ENCODE results near the gene CYTIP. TPM values are rescaled to one million over a fixed set of nuclear protein-coding genes. Genes with fewer than 3 reads are reported as not detected.
"Not testable (repeated sequence)": the region's sequence is repeated elsewhere in the genome, so short reads cannot be mapped to it uniquely, and the experiment has no call there.

CYTIP gene
- total RNA-seq, 1 donor from 2014 or later, result not detected

GRCh38 chr2:157426477-157426994 lies 17.4 kb downstream of the CYTIP start:
- DNase-seq (ENCODE audit: low read depth in 2 of 2), result no peak

DNA sequence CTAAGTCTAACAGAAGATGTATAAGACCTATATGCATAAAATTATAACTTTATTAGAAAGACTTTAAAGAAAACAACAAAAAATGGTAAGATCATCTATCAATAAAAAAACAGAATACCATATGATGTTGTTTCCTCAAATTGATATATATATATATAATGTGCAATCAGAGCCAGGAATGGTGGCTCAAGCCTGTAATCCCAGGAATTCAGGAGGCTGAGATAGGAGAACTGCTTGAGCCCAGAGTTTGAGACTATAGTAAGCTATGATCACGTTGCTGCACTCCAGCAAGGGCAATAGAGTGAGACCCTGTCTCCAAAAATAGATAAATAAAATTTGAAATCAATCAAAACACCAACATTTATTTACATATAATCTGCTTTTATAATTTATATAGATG lies 19.5 kb downstream of the CYTIP start:
- no peak for DNase-seq (ENCODE audit: low read depth in 2 of 2)

DNA sequence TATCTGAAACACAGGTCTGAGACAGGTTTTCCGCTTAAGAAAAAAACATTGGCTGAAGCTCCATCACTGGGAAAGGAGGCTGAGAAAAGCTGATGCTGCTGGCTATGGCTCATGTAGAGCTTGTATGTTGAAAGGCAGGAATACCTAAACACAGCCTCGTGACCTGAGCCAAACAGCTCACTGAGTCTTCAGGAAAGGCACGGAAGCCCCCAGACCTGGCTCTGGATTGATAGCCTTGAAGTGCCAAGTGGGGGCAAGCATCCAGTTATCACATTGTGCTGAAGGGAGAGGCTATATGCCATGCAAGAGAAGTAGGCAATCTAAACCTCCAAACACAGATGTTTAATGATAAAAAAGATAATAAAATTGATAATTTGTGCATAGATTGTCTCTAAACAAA lies 21.9 kb downstream of the CYTIP start:
- no peak for DNase-seq (ENCODE audit: low read depth in 2 of 2)

- no peak for DNase-seq (ENCODE audit: low read depth in 2 of 2)
These were observed 22.5 kb downstream of the CYTIP start for GRCh38 chr2:157421331-157421944.

- no peak for DNase-seq (ENCODE audit: low read depth in 2 of 2)
These were observed 23.0 kb downstream of the CYTIP start for GRCh38 chr2:157420771-157421323.

GRCh38 chr2:157419031-157419575 lies 24.8 kb downstream of the CYTIP start:
- no peak for DNase-seq (ENCODE audit: low read depth in 2 of 2)

GRCh38 chr2:157418239-157418641 lies 25.6 kb downstream of the CYTIP start:
- no peak for DNase-seq (ENCODE audit: low read depth in 2 of 2)

- DNase-seq (ENCODE audit: low read depth in 2 of 2), result no peak
These were observed 28.2 kb downstream of the CYTIP start for GRCh38 chr2:157415591-157416101.

DNA sequence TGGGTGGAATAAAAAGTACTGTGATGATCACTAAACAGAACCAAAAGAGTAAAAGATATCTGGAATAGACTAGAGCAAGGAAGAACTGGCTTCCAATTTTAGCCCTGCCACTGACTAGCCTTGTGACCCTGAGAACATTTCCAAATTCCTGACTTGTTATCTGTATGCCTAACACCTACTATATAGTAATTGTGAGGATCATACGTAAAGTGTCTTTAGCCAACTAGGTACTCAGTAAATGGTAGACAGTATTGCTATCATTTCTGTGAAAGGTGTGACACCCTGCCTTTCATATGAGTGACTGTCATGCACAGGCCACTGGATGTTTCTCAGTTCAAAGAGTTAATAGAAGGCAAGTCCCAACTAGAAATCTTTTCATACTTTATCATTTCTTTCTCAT lies 29.8 kb downstream of the CYTIP start:
- no peak for DNase-seq (ENCODE audit: low read depth in 2 of 2)

- no peak for DNase-seq (ENCODE audit: low read depth in 2 of 2)
These were observed 30.4 kb downstream of the CYTIP start for GRCh38 chr2:157413326-157414035.

GRCh38 chr2:157411624-157412336 lies 32.1 kb downstream of the CYTIP start:
- DNase-seq (ENCODE audit: low read depth in 2 of 2), result no peak

DNA sequence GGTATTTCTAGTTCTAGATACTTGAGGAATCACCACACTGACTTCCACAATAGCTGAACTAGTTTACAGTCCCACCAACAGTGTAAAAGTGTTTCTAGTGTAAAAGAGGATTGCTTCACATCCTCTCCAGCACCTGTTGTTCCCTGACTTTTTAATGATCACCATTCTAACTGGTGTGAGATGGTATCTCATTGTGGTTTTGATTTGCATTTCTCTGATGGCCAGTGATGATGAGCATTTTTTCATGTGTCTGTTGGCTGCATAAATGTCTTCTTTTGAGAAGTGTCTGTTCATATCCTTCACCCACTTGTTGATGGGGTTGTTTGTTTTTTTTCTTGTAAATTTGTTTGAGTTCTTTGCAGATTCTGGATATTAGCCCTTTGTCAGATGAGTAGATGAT lies 38.5 kb downstream of the CYTIP start:
- not testable (repeated sequence) for DNase-seq (ENCODE audit: low read depth in 2 of 2)

DNA sequence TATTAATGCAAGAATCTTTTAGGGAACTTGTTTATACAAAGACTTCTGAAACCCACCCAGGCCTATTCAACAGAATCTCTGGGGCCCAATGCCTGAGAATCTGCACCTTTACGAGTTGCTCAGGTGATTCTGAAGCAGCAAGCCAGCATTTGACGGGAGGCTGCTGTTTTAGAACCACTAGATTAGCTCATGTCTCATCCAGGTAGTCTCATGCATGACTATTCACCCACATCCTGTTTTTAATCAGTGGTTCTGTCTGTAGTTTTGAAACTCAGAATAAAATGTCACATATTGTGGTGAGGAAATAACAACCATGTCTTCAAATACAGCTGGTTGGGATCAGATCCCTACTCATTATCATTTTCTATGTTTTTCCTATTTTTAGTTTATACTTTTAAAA lies 39.5 kb downstream of the CYTIP start:
- no peak for DNase-seq (ENCODE audit: low read depth in 2 of 2)

DNA sequence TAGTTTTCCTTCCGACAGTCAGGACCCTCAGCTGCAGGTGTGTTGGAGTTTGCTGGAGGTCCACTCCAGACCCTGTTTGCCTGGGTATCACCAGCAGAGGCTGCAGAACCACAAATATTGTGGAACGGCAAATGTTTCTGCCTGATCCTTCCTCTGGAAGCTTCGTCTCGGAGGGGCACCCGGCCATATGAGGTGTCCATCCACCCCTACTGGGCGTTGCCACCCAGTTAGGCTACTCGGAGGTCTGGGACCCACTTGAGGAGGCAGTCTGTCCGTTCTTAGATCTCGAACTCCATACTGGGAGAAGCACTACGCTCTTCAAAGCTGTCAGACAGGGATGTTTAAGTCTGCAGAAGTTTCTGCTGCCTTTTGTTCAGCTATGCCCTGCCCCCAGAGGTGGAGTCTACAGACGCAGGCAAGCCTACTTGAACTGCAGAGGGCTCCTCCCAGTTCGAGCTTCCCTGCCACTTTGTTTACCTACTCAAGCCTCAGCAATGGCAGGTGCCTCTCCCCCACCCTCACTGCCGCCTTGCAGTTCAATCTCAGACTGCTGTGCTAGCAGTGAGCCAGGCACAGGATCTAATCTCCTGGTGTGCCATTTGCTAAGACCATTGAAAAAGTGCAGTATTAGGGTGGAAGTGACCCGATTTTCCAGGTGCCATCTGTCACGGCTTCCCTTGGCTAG lies 40.9 kb downstream of the CYTIP start:
- DNase-seq (ENCODE audit: low read depth in 2 of 2), result not testable (repeated sequence)

- DNase-seq (ENCODE audit: low read depth in 2 of 2), result no peak
These were observed 48.1 kb downstream of the CYTIP start for GRCh38 chr2:157395811-157396210.

- DNase-seq (ENCODE audit: low read depth in 2 of 2), result no peak
These were observed 49.0 kb downstream of the CYTIP start for GRCh38 chr2:157394928-157395327.

DNA sequence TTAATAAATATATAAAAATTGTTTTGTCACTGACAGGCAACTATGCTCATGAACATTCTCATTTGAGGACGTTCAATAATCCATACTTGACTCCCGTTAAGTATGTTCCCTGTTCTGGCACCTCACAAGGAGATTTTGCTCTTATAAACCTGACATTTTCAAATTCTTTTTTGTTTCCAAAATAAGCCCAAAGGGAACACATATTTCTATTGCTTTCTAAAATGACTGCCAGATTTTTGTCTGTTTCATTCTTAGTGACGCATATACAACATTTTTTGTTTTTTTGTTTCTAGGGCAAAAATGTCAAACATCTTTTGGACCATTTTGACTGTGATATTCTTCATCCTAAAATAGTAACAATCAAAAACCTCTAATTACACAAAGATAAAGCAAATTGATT lies 50.5 kb downstream of the CYTIP start:
- no peak for DNase-seq (ENCODE audit: low read depth in 2 of 2)

GRCh38 chr2:157388827-157389226 lies 55.1 kb downstream of the CYTIP start:
- DNase-seq (ENCODE audit: low read depth in 2 of 2), result no peak

- DNase-seq (ENCODE audit: low read depth in 2 of 2), result no peak
These were observed 57.1 kb downstream of the CYTIP start for GRCh38 chr2:157386747-157387146.

DNA sequence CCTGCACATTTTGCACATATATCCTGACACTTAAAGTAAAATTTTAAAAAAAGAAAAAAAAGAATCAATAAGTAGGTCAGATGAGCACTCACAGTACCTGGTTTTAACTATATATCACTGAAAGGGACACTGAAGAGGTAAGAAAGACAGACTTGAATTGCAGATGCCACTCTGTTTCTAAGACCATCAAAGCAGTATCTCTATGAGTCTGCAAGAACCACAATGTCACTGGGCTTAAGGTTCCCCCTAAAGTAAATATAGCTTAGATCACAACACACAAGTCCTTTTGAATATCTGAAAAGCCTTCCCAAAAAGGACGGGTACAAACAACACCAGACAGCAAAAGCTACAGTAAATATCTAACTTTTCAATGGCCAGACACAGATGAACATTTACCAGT lies 57.6 kb downstream of the CYTIP start:
- no peak for DNase-seq (ENCODE audit: low read depth in 2 of 2)

DNA sequence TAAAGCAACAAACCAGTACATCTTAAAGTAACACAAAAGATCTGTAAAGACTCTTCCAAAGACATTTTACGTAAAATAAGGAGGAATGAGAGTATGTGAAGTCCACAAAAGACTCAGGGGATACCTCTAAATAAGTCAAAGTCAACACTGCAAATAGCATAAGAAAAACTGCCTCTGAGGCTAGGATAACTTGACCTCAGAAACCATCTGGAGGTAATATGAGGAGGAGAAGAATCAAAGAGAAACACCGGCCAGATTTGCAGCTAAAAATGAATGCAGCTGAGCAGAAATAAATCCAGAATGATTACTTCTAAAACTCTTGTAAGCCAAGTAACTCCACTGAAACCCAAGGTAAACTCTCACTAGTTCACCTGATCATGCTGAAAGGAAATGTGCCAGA lies 66.0 kb downstream of the CYTIP start:
- DNase-seq (ENCODE audit: low read depth in 2 of 2), result no peak

Measured in dermis microvascular lymphatic vessel endothelial cell (primary cell).